Right renal pelvis (tissue), 4 donors: Measurements from ENCODE around the gene ADAMTS15. TPM values are rescaled to one million over a fixed set of nuclear protein-coding genes. Genes with fewer than 3 reads are reported as not detected.

ENCODE experiments used
- DNase-seq, 4 donors: peaks; one replicate each; pipeline ENCODE4 v3.0.0-alpha.2; 2013; ENCODE audit warnings: low read depth in 4 of 4, low spot score in 3 of 4, missing footprints in 1 of 4
- polyA plus RNA-seq, 4 donors: library from polyadenylated mRNA; unstranded; fragments of 120-200 nt; gene quantifications; one replicate each; pipeline ENCODE4 v1.2.1, GENCODE V29; 2013; ENCODE audit not compliant: insufficient read length in 4 of 4

Gene ADAMTS15, protein sequence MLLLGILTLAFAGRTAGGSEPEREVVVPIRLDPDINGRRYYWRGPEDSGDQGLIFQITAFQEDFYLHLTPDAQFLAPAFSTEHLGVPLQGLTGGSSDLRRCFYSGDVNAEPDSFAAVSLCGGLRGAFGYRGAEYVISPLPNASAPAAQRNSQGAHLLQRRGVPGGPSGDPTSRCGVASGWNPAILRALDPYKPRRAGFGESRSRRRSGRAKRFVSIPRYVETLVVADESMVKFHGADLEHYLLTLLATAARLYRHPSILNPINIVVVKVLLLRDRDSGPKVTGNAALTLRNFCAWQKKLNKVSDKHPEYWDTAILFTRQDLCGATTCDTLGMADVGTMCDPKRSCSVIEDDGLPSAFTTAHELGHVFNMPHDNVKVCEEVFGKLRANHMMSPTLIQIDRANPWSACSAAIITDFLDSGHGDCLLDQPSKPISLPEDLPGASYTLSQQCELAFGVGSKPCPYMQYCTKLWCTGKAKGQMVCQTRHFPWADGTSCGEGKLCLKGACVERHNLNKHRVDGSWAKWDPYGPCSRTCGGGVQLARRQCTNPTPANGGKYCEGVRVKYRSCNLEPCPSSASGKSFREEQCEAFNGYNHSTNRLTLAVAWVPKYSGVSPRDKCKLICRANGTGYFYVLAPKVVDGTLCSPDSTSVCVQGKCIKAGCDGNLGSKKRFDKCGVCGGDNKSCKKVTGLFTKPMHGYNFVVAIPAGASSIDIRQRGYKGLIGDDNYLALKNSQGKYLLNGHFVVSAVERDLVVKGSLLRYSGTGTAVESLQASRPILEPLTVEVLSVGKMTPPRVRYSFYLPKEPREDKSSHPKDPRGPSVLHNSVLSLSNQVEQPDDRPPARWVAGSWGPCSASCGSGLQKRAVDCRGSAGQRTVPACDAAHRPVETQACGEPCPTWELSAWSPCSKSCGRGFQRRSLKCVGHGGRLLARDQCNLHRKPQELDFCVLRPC
- polyA plus RNA-seq: 10 to 100 TPM; 57.6 to 74.7 (median 60.6) TPM

GRCh38 chr11:130448416-130449309 lies at the start of gene ADAMTS15:
TSS of gene ADAMTS15 (plus strand) at chr11:130448645. CDS start at chr11:130448974, 329 bp downstream.
- peak; percentile 80 to 91 (median 88) for DNase-seq

DNA sequence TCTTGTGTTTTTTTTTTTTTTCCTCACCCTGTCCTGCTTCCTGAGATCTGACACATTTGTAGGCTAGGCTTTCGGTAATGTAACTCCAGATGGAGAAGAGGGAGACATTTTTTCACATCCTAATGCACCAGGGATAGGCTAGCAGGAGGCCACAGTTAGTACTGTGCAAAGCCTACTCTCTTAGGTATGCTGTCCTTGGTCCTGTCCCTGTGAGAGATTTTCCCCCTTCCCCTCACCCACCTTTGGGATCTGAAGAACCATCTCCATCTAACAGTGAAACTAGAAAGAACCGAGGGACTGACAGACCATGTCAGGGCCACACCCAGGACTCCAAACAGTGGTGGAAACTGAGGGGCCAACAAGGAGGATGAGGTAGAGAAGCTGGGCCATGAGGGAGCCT lies 49.2 kb upstream of the ADAMTS15 start:
- DNase-seq: no peak

GRCh38 chr11:130400781-130401483 lies 47.5 kb upstream of the ADAMTS15 start:
- no peak for DNase-seq

GRCh38 chr11:130402570-130402969 lies 45.9 kb upstream of the ADAMTS15 start:
- no peak for DNase-seq

- no peak for DNase-seq
These were observed 45.1 kb upstream of the ADAMTS15 start for GRCh38 chr11:130403271-130403804.

DNA sequence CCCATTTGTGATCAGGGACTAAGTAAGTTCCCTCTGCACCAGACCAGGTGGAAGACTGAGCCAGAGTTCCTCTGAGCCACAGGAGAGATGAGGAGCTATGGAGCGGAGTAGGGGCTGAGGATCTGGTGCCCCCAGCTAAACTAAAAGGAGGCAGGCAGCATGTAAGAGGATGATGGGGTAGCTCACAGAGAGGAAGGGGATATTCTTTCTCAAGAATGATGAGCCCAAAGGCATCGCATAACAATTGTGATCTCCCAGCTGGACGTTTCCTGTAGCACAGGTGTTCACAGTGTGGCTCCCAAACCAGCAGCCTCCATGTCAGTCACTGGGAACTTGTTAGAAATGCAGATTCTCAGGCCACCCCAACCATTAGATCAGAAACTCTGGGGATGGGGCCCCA lies 44.5 kb upstream of the ADAMTS15 start:
- DNase-seq: no peak

GRCh38 chr11:130404727-130405126 lies 43.7 kb upstream of the ADAMTS15 start:
- DNase-seq: no peak

- no peak for DNase-seq
These were observed 43.0 kb upstream of the ADAMTS15 start for GRCh38 chr11:130405428-130405827.

- no peak for DNase-seq
These were observed 40.5 kb upstream of the ADAMTS15 start for GRCh38 chr11:130407978-130408377.

GRCh38 chr11:130408401-130408890 lies 40.0 kb upstream of the ADAMTS15 start:
- DNase-seq: no peak

- DNase-seq: no peak
These were observed 39.5 kb upstream of the ADAMTS15 start for GRCh38 chr11:130408901-130409300.

- no peak for DNase-seq
These were observed 38.7 kb upstream of the ADAMTS15 start for GRCh38 chr11:130409594-130410388.

DNA sequence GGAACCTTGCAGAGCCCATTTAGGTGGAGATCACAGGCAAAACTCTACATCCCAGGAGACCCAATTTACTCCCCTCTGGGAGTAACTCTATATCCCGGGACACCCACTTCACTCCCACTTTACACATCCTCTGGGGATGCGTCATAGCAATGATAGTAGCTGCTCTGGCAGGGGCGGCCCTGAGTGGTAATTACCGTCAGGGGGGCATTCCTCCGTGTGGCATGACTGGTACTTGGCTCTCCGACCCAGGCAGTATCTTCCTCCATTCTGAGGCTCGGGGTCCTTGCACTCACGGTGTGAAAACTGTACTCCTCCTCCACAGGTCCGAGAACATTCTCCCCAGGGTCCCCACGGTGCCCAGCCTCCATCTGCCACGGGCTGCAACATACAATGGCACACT lies 37.2 kb upstream of the ADAMTS15 start:
- no peak for DNase-seq

DNA sequence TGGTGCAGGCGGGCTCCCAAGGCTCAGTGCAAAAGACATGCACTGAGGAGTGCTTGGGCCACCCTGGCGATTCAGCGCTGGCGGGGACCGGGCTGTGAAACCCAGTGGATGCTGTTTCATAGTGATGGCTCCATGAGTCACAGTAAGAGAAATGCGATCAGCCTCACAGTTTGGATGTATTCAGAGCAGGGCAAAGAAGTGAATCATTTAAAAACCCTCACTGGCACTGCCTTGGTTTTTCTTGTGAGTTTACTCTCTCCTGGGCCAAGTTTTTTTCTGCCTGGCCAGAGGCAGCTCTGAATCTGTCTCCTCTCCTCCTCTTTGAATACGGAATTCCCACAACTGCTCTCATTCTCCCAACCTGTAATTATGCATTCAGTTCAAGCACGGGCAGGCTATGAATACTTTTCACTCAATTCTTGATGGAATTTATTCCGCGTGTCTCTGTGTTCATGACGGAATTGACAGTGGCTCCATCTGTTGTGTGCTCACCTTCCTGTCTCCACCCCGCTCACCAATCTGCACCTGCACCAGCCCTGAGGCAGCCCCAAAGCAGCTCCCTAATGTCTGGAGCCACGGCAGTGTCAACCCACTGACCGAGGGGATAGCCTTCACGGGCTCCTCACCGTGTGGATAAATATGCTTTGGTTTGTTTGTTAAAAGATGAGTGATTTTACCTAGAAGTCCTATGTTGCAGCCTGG lies 34.9 kb upstream of the ADAMTS15 start:
- DNase-seq: no peak

DNA sequence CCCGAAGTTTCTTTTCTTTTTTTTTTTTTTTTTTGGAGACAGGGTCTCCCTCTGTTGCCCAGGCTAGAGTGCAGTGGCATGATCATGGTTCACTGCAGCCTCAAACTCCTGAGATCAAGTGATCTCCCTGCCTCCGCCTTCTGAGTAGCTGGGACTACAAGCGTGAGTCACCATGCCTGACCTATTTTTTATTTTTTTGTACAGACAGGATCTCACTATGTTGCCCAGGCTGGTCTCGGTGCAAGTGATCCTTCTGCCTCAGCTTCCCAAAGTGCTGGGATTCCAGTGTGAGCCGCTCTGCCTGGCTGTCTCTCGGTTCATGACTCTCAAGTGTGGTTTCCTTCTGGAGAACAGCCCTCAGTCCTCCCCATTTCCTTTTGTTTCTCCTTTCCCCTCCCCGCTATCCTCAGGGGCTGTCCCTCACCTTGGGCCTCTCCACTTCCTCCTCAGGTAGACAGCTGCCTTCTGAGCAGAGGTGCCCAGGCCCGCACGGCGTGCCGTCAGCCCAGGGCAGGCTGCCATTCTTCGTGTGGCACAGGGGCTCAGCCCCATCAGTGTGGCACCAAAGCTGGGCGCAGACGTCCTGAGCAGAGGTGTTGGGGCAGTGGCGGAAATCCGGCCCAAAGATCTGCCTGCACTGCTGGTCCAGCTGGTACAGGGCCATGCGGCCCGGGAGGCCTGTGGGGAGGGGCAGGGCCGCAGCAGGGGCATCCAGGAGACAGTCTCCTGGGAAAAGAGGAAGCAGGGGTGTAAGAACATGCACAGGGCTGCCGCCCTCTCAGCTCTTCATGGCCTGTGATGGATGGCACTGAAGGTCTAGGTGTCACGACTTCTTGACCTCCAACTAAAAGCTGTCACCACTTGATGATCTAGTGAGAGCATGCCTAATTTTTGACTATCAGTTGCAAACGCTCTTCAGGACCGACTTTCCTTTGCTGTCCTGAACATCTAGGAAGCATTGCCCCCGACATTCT lies 34.1 kb upstream of the ADAMTS15 start:
- no peak for DNase-seq

GRCh38 chr11:130415731-130416529 lies 32.5 kb upstream of the ADAMTS15 start:
- no peak for DNase-seq
